Activated naive CD4-positive, alpha-beta T cell treated with anti-CD3 and anti-CD28 coated beads for 36 hours (primary cell): ENCODE results near the gene WNT9B. TPM values are rescaled to one million over a fixed set of nuclear protein-coding genes. Genes with fewer than 3 reads are reported as not detected.

Source experiments
- CTCF ChIA-PET: fragments of 350-600 bp; sonication (Branson Sonifier 250); formaldehyde crosslinking; loops from one replicate; lab custom pipeline; 2021; ENCODE audit warnings: antibody characterized with exemption; lab: Charles Lee
- DNase-seq: peaks from one replicate; pipeline ENCODE4 v3.0.0-alpha.2; 2020
- H3K27ac Mint-ChIP-seq: one replicate; pipeline ENCODE4 v1.8.0; 2021; ENCODE audit warnings: mild to moderate bottlenecking, mixed read lengths
- H3K27me3 Mint-ChIP-seq: one replicate; pipeline ENCODE4 v1.8.0; 2021; ENCODE audit warnings: low read depth, mixed read lengths
- H3K36me3 Mint-ChIP-seq: one replicate; pipeline ENCODE4 v1.8.0; 2021; ENCODE audit warnings: low read depth, mixed read lengths
- H3K4me1 Mint-ChIP-seq: one replicate; pipeline ENCODE4 v1.8.0; 2021; ENCODE audit warnings: low read depth, mixed read lengths
- H3K4me3 Mint-ChIP-seq: one replicate; pipeline ENCODE4 v1.8.0; 2021; ENCODE audit warnings: mild to moderate bottlenecking, moderate library complexity, mixed read lengths
- H3K9me3 Mint-ChIP-seq: one replicate; pipeline ENCODE4 v1.8.0; 2021; ENCODE audit warnings: mixed read lengths
- intact Hi-C: fragments of 100-400 bp; cut with micrococcal nuclease; formaldehyde crosslinking; loops from one replicate; pipeline ENCODE4 v1.15.1; 2023
- total RNA-seq, 2 experiments: library from RNA; stranded (reverse); gene quantifications; one replicate each; pipeline ENCODE4 v1.2.3, GENCODE V29; 2021

WNT9B gene
- total RNA-seq, 2 experiments from 2014 or later: not detected

DNA sequence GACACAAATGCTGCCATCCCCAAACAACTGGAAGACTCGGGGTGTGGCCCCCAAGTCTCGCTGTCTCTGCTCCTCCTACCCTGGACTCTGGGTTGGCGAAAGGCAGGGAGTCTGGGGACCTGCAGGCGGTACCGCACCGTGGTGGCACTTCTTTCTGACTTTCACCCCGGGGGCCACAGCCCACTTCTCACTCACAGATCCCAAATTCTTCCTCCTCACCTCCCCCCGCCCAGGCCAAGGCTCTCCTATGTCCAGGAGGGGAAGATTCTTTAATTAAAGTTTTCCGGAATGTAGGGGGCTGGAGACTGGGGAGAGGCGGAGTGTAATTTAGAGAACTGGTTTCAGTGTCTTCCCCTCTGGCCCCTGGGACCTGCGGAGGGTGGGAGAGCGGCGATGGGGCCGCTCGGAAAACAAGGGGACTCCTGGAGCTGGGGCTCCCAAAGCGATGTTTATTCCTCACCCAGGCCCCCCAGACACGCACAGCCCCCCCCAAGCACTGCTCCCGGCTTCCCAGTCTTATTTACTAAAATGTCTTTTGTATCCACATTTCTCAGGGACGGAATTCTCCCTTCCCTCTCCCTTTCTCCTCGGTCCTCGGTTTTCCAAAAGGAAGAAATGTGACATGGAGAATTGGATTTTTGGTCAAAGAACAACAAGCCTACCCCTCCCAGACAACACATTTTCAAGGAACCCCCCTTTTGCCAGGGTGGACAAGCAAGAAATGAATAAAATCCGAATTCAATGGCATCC, 34.1 kb upstream of the WNT9B start:
- CTCF ChIA-PET: no interaction called here
- intact Hi-C loops: no loop called here
- no peaks in the 10 kb centered on the region for H3K36me3 Mint-ChIP-seq
- DNase-seq: no peak
- no peak overlapping the region for H3K27ac Mint-ChIP-seq
- no peaks in the 10 kb centered on the region for H3K9me3 Mint-ChIP-seq
- H3K27me3 Mint-ChIP-seq: peaks cover 74% of the 10 kb centered on the region
- peak overlapping the region; percentile 46 for H3K4me3 Mint-ChIP-seq
- peaks cover 14% of the 10 kb centered on the region for H3K4me1 Mint-ChIP-seq

- Mint-ChIP-seq H3K27me3 (peaks cover 71% of the 10 kb centered on the region), H3K36me3 (no peaks in the 10 kb centered on the region), H3K9me3 (no peaks in the 10 kb centered on the region), H3K4me1 (peaks cover 14% of the 10 kb centered on the region), H3K4me3 (peak overlapping the region; percentile 46), H3K27ac (no peak overlapping the region)
- CTCF ChIA-PET: no interaction called here
- intact Hi-C loops: no loop called here
- no peak for DNase-seq
Measured at GRCh38 chr17:46817901-46818209, 33.5 kb upstream of the WNT9B start.

GRCh38 chr17:46818316-46818928, 33.0 kb upstream of the WNT9B start, which contains the start of gene WNT3:
Gene WNT3 (minus strand): TSS chr17:46818692. CDS start chr17:46818597, 95 bp downstream.
- peaks cover 67% of the 10 kb centered on the region for H3K27me3 Mint-ChIP-seq
- H3K4me3 Mint-ChIP-seq: peak within 1 kb of the TSS; percentile 67
- no peak within 1 kb of the TSS for H3K27ac Mint-ChIP-seq
- CTCF ChIA-PET: no interaction called here
- intact Hi-C loops: no loop called here
- H3K36me3 Mint-ChIP-seq: no peaks in the 10 kb centered on the region
- peaks cover 14% of the 10 kb centered on the region for H3K4me1 Mint-ChIP-seq
- peak; percentile 78 for DNase-seq
- H3K9me3 Mint-ChIP-seq: no peaks in the 10 kb centered on the region

DNA sequence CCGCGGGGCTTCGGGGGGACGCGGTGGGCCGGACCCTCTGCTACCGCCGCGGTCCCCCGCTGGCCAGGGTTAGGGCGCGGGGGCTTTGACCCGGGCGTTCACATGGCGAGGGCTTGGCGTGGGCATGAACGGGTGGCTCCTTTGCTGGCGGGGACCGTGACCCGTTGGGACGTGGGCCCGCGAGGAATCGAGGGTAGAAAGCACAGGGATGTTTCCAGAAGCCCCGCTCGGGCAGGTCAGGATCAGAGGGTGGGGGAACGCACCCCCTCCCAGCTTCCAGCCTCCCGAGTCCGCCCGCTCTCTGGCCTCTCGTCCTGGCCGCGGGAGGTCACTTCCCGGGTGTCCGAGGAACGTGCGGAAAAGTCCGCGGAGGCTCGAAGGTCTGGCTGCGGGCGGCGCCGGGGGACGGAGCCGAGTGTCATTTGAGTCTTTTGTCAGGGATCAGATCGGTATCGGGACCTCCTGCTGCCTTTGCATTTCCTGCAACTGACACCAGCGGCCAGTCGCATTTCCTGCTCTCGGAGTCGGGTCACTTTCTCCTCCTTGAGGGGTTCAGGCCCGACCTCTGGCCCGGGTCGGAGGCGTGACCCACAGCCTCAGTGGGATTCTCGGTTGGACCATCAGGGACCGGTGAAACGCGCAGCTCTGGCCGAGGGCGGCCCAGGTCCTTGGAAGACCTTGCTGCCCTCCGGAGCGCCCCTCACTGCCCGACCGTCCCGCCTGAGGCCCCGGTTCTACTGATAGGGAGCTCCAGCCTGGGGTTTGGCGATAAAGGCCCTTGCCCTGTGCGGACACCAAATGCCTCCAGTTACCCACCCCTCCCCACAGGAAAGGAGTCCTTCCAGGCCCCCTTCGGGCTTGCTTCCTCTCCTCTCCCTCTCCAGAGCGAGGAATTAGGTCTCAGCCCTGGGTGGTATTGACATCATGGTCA, 32.2 kb upstream of the WNT9B start:
- Mint-ChIP-seq H3K27me3 (peaks cover 64% of the 10 kb centered on the region), H3K4me3 (peak overlapping the region; percentile 63), H3K4me1 (peaks cover 14% of the 10 kb centered on the region), H3K36me3 (no peaks in the 10 kb centered on the region), H3K27ac (no peak overlapping the region), H3K9me3 (no peaks in the 10 kb centered on the region)
- DNase-seq: peak; percentile 34
- intact Hi-C loops: no loop called here
- CTCF ChIA-PET: interaction anchor here (1.4 kb wide), 1 partner anchor 16 kb away, joined by 4 read pairs; no protein-coding TSS in a partner anchor

GRCh38 chr17:46819906-46820351, 31.5 kb upstream of the WNT9B start:
- peak overlapping the region; percentile 63 for H3K4me3 Mint-ChIP-seq
- H3K4me1 Mint-ChIP-seq: peaks cover 14% of the 10 kb centered on the region
- DNase-seq: no peak
- intact Hi-C loops: loop anchor here (10.0 kb wide), 1 partner anchor 605 kb away; no protein-coding TSS in a partner anchor
- no peak overlapping the region for H3K27ac Mint-ChIP-seq
- H3K36me3 Mint-ChIP-seq: no peaks in the 10 kb centered on the region
- no peaks in the 10 kb centered on the region for H3K9me3 Mint-ChIP-seq
- CTCF ChIA-PET: interaction anchor here (1.4 kb wide), 1 partner anchor 15 kb away, joined by 4 read pairs; no protein-coding TSS in a partner anchor
- H3K27me3 Mint-ChIP-seq: peaks cover 60% of the 10 kb centered on the region

- no peaks in the 10 kb centered on the region for H3K9me3 Mint-ChIP-seq
- DNase-seq: no peak
- intact Hi-C loops: loop anchor here (10.0 kb wide), 1 partner anchor 606 kb away; no protein-coding TSS in a partner anchor
- CTCF ChIA-PET: interaction anchor here (0.5 to 1.4 kb wide), 2 partner anchors 15 to 136 kb away, joined by 3 to 4 read pairs; no protein-coding TSS in a partner anchor
- H3K4me1 Mint-ChIP-seq: peaks cover 14% of the 10 kb centered on the region
- peaks cover 57% of the 10 kb centered on the region for H3K27me3 Mint-ChIP-seq
- no peak overlapping the region for H3K27ac Mint-ChIP-seq
- no peaks in the 10 kb centered on the region for H3K36me3 Mint-ChIP-seq
- H3K4me3 Mint-ChIP-seq: no peak overlapping the region
Measured at GRCh38 chr17:46820592-46821450, 30.6 kb upstream of the WNT9B start.

DNA sequence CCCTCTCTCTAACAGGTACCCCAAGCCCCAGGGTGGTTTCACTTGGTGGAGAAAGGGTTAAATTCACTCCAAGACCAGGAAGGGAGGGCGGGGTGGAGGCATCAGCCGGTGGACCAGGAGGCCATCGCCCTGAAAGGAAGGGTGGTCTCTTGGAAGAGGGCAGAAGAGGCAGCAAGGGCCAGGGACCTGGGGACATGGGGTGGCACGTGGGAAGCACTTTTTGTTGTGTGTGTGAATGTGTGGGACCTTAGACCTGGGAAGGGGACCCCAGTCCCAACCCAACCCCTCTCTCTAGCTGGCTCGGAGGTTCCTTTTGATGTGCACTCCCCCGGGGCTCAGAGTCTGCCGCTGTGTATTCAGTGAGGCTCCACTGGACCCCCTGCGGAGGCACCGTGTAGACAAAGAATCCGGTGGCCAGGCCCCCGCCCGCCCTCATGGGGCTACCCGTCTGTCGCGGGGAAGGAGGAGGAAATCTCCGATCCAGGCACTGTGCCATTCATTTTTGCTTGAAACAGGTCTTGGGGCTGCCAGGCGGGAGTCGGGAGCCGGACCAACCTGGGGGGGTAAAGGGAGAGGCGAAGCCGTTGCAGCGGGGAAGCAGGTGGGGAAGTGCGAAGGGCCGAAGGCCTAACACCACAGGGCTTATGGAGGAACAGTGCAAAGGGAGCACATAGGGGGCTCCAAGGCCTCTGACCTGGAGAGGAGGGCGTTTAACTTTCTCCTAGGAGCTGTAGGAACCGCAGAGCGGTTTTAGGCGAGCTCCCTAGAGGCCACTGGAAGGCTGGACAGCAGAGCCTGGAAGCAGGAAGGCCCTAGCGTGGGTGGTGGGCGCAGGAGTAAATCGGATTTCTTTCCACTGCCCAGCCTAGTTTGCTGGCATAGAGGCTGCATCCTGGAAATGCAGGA, 29.6 kb upstream of the WNT9B start:
- H3K4me3 Mint-ChIP-seq: no peak overlapping the region
- intact Hi-C loops: loop anchor here (10.0 kb wide), 1 partner anchor 607 kb away; no protein-coding TSS in a partner anchor
- H3K36me3 Mint-ChIP-seq: no peaks in the 10 kb centered on the region
- no peak overlapping the region for H3K27ac Mint-ChIP-seq
- H3K9me3 Mint-ChIP-seq: no peaks in the 10 kb centered on the region
- no peak for DNase-seq
- CTCF ChIA-PET: interaction anchor here (0.5 to 1.3 kb wide), 3 partner anchors 27 to 135 kb away, joined by 3 to 4 read pairs (median 3); no protein-coding TSS in a partner anchor
- peaks cover 14% of the 10 kb centered on the region for H3K4me1 Mint-ChIP-seq
- peaks cover 48% of the 10 kb centered on the region for H3K27me3 Mint-ChIP-seq

DNA sequence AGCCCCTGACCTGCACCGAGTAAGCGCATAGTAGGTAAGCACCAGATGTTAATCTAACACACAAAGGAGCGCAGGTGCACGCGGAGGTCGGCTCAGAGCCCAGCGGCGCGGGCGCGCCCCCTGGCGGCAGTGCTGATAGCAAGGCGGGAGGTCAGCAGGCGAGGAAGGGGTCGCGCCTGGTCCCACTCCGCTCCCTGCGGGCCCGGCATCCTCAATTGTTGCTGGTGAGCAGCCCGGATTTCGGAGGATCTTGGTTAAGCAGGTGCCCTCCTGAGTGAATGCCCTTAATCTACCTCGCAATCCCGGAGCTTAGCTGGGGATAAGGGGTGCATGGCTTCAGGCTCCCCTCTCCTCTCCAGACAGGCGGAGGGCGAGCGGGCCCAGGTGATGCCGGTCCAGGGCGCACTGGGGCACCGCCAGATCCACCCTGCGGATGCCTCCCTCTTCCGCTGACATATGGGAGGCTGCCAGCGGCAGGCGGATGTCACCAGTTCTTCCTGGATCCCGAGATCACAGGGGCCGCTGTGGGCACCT, 28.9 kb upstream of the WNT9B start:
- Mint-ChIP-seq H3K4me3 (no peak overlapping the region), H3K9me3 (no peaks in the 10 kb centered on the region), H3K4me1 (peaks cover 13% of the 10 kb centered on the region), H3K27ac (no peak overlapping the region), H3K36me3 (no peaks in the 10 kb centered on the region), H3K27me3 (peaks cover 43% of the 10 kb centered on the region)
- intact Hi-C loops: loop anchor here (10.0 kb wide), 1 partner anchor 608 kb away; no protein-coding TSS in a partner anchor
- CTCF ChIA-PET: interaction anchor here (1.1 to 1.3 kb wide), 2 partner anchors 27 to 31 kb away, joined by 3 to 4 read pairs; no protein-coding TSS in a partner anchor
- DNase-seq: peak; percentile 59

DNA sequence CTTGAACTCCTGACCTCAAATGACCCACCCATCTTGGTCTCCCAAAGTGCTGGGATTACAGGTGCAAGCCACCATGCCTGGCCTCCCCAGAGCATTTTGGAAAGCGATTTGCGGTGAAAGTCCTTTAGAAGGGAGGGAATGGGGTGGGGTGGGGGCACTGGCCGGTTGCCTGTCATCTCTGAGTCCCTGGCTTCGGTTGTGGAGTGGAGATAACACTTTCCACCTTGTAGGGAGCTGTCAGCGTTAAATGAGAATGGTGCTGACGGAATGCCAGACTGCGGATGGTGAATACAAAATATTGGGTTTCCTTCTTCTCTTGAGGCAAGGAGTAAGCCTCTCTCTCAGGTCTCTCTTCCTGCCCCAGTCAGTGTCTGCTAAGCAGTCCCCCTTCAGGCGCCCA, 27.7 kb upstream of the WNT9B start:
- intact Hi-C loops: loop anchor here (10.0 kb wide), 1 partner anchor 609 kb away; no protein-coding TSS in a partner anchor
- H3K4me1 Mint-ChIP-seq: peaks cover 6% of the 10 kb centered on the region
- H3K9me3 Mint-ChIP-seq: no peaks in the 10 kb centered on the region
- peaks cover 32% of the 10 kb centered on the region for H3K27me3 Mint-ChIP-seq
- H3K36me3 Mint-ChIP-seq: no peaks in the 10 kb centered on the region
- no peak overlapping the region for H3K4me3 Mint-ChIP-seq
- CTCF ChIA-PET: interaction anchor here (2.7 kb wide), 1 partner anchor 12 kb away, joined by 13 read pairs; no protein-coding TSS in a partner anchor
- no peak overlapping the region for H3K27ac Mint-ChIP-seq
- no peak for DNase-seq

GRCh38 chr17:46826116-46826515, 25.3 kb upstream of the WNT9B start:
- Mint-ChIP-seq H3K27me3 (peaks cover 14% of the 10 kb centered on the region), H3K36me3 (no peaks in the 10 kb centered on the region), H3K27ac (no peak overlapping the region), H3K4me1 (no peaks in the 10 kb centered on the region), H3K4me3 (no peak overlapping the region), H3K9me3 (no peaks in the 10 kb centered on the region)
- DNase-seq: no peak
- CTCF ChIA-PET: interaction anchor here (0.9 to 2.7 kb wide), 2 partner anchors 9 to 45 kb away, joined by 3 to 13 read pairs; no protein-coding TSS in a partner anchor
- intact Hi-C loops: loop anchor here (10.0 kb wide), 1 partner anchor 611 kb away; no protein-coding TSS in a partner anchor
